ENCODE results near the gene ACTL6B. TPM values are rescaled to one million over a fixed set of nuclear protein-coding genes. Genes with fewer than 3 reads are reported as not detected.

The ACTL6B gene
- total and polyA plus RNA-seq, 9 of the 15 experiments (the other 6 are each of a cell fraction or from before 2014, with no cell fraction given), result not detected

- no peak overlapping the region for H3K4me2 ChIP-seq (ENCODE audit: insufficient read depth, low read length)
- no peak overlapping the region for H3K27ac ChIP-seq (ENCODE audit: extremely low read depth, low read depth, low read length)
- no peaks in the 10 kb centered on the region for H3K9me3 ChIP-seq (replicated peaks; ENCODE audit: control insufficient read depth, insufficient read depth, low read depth, low read length)
- CTCF ChIA-PET (ENCODE audit: low intra/inter-chr PET ratio), result no interaction called here
- POLR2A ChIA-PET, result interaction anchor here (0.6 to 1.9 kb wide), 7 partner anchors 9 to 316 kb away, joined by 3 to 11 read pairs (median 3); no protein-coding TSS in a partner anchor
- in situ Hi-C loops (cut with MboI), result no loop called here
- peaks cover 8% of the 10 kb centered on the region for H3K79me2 ChIP-seq (ENCODE audit: control insufficient read depth, insufficient read depth, low read length)
- intact Hi-C loops (cut with micrococcal nuclease), result no loop called here
- H3K9me1 ChIP-seq (ENCODE audit: control insufficient read depth, insufficient read depth, low read length), result no peaks in the 10 kb centered on the region
- H3K9ac ChIP-seq (ENCODE audit: insufficient read depth in 1 of 2, low read depth in 2 of 2, low read length in 2 of 2), result 0 out of 4 replicates have a peak overlapping the region, but pooled peaks of 1 of the 2 experiments have one; percentile 15
- peak in 1 of 4 experiments; percentile 12 for DNase-seq (ENCODE audit: extremely low read depth in 1 of 4, low spot score in 3 of 4)
- no peak for ATAC-seq
- no peaks in the 10 kb centered on the region for H3K27me3 ChIP-seq (ENCODE audit: control insufficient read depth in 2 of 2, insufficient read depth in 2 of 2, low read length in 2 of 2)
- no peak for FAIRE-seq
- H3K4me3 ChIP-seq, result no peak overlapping the region
- H3K4me1 ChIP-seq (replicated peaks in 1 of 2; ENCODE audit: control insufficient read depth in 2 of 2, insufficient read depth in 2 of 2, low read length in 2 of 2), result peaks cover 4 to 80% of the 10 kb centered on the region in 2 experiments; a peak in 4 of 5 replicates
- 96% methylated on average over 36 of the region's 37 CpGs for WGBS (ENCODE audit: insufficient coverage, low coverage, missing lambda C conversion rate)
- H2AFZ ChIP-seq (ENCODE audit: low read depth, low read length), result no peak overlapping the region
- no TSS peak for BruUV-seq (replicated peaks)
- H3K36me3 ChIP-seq (ENCODE audit: control insufficient read depth, insufficient read depth, low read length), result peaks cover 100% of the 10 kb centered on the region; the same call in 2 of the 3 replicates
- TF ChIP-seq RBFOX2 (IDR thresholded peaks at IDR 0.05; ENCODE audit: low read depth, low read length), result peak; percentile 65; the same call in 1 of the 2 replicates
- no peak for TF ChIP-seq ZNF778 (CRISPR knock-in tag; IDR thresholded peaks at IDR 0.05)
- TF ChIP-seq POLR2G (IDR thresholded peaks at IDR 0.05; ENCODE audit: low read depth, low read length), result peak; percentile 61
- peak; percentile 89 for TF ChIP-seq ZBTB33 (CRISPR knock-in tag; IDR thresholded peaks at IDR 0.05)
- TF ChIP-seq RBM22 (IDR thresholded peaks at IDR 0.05; ENCODE audit: low read depth, low read length, poor library complexity, severe bottlenecking), result peak; percentile 33
- no peak for TF ChIP-seq GABPB1 (CRISPR knock-in tag; IDR thresholded peaks at IDR 0.05)
- peaks cover 17% of the 10 kb centered on the region; the same call in 1 of the 2 replicates for H4K20me1 ChIP-seq (replicated peaks; ENCODE audit: control insufficient read depth, insufficient read depth, low read length)
These were observed 27.6 kb upstream of the ACTL6B start for GRCh38 chr7:100683659-100684533.

Data from K562 (cell line).